ENCODE measurements around the gene EVC2.

EVC2 gene

GRCh38 chr4:5554376-5554775, 154.0 kb downstream of the EVC2 start:
- DNase-seq, result no peak

GRCh38 chr4:5553801-5554200, 154.6 kb downstream of the EVC2 start:
- no peak for DNase-seq

GRCh38 chr4:5552451-5552850, 155.9 kb downstream of the EVC2 start:
- no peak for DNase-seq

- DNase-seq, result no peak
These were observed 160.6 kb downstream of the EVC2 start for GRCh38 chr4:5547651-5548249.

- DNase-seq, result no peak
These were observed 163.1 kb downstream of the EVC2 start for GRCh38 chr4:5545271-5545670.

- no peak for DNase-seq
These were observed 163.6 kb downstream of the EVC2 start for GRCh38 chr4:5544762-5545161.

GRCh38 chr4:5543681-5544080, 164.7 kb downstream of the EVC2 start:
- DNase-seq, result no peak

- no peak for DNase-seq
These were observed 167.2 kb downstream of the EVC2 start for GRCh38 chr4:5541169-5541568.

GRCh38 chr4:5539584-5539983, 168.8 kb downstream of the EVC2 start:
- no peak for DNase-seq

- DNase-seq, result no peak
These were observed 176.3 kb downstream of the EVC2 start for GRCh38 chr4:5532100-5532499.

GRCh38 chr4:5528031-5528436, 180.3 kb downstream of the EVC2 start:
- no peak for DNase-seq

GRCh38 chr4:5527211-5527610, 181.1 kb downstream of the EVC2 start:
- no peak for DNase-seq

GRCh38 chr4:5526080-5526846, 182.1 kb downstream of the EVC2 start:
- DNase-seq, result no peak

GRCh38 chr4:5524446-5525299, 183.7 kb downstream of the EVC2 start:
- no peak for DNase-seq

GRCh38 chr4:5517372-5517771, 191.0 kb downstream of the EVC2 start:
- no peak for DNase-seq

- DNase-seq, result no peak
These were observed 192.7 kb downstream of the EVC2 start for GRCh38 chr4:5515646-5516045.

Data from activated CD4-positive, alpha-beta T cell treated with anti-CD3 and anti-CD28 coated beads, Interleukin-2, amount 50 U/mL, for 4 hours (primary cell).